HL-60 (cell line): ENCODE data around the gene DTD2.

Experiments
- DNase-seq, 2 experiments: peaks; one replicate each; pipeline ENCODE4 v3.0.0-alpha.2; 2010 to 2020; ENCODE audit warnings: low read depth in 1 of 2, low spot score in 1 of 2
- H3K27ac ChIP-seq: fragments of 250-450 bp; sonication (Bioruptor Pico); replicated peaks from 2 replicates; pipeline ENCODE4 v1.5.1; 2020; ENCODE audit warnings: mild to moderate bottlenecking, moderate library complexity
- H3K27me3 ChIP-seq: fragments of 250-450 bp; sonication (Bioruptor Pico); 2 replicates; pipeline ENCODE4 v1.5.1; 2021; ENCODE audit warnings: mild to moderate bottlenecking, moderate library complexity; ENCODE audit not compliant: insufficient read depth, poor library complexity, severe bottlenecking
- H3K4me3 ChIP-seq: replicated peaks from 2 replicates; pipeline ENCODE4 v1.5.1; 2011; ENCODE audit warnings: mild to moderate bottlenecking, control low read depth, low read length; ENCODE audit not compliant: insufficient read depth
- GABPA ChIP-seq: IDR thresholded peaks from 2 replicates; pipeline ENCODE4 v1.6.1; 2012; ENCODE audit warnings: low read depth
- POLR2AphosphoS5 ChIP-seq: IDR thresholded peaks from 2 replicates; pipeline ENCODE4 v1.6.1; 2012; ENCODE audit warnings: low read depth
- SPI1 ChIP-seq: IDR thresholded peaks from 2 replicates; pipeline ENCODE4 v1.6.1; 2012; ENCODE audit warnings: low read depth, mild to moderate bottlenecking, borderline replicate concordance
- TF ChIP-seq, protein P1 (sequence below): IDR thresholded peaks from 2 replicates; pipeline ENCODE4 v1.6.1; 2012; ENCODE audit warnings: low read depth; ENCODE audit not compliant: insufficient replicate concordance
- TF ChIP-seq, protein P2 (sequence below): IDR thresholded peaks from one replicate; pipeline ENCODE4 v1.5.1; 2011; ENCODE audit warnings: low read length, control low read depth, inconsistent platforms; ENCODE audit not compliant: insufficient read depth

The DTD2 gene

DNA sequence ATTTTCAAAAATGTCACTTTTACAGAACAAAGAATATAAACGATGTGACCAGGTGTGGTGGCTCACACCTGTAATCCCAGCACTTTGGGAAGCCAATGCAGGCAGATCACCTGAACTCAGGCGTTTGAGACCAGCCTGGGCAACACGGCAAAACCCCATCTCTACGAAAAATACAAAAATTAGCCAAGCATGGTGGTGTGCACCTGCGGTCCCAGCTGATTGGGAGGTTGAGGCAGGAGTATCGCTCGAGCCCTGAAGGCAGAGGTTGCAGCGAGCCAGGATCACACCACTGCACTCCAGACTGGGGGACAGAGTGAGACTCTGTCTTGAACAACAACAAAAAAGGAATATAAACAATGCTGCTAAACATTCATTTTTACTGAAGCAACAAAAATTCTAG, 52.2 kb downstream of the DTD2 start:
- no peak overlapping the region for H3K27ac ChIP-seq
- no peak for DNase-seq
- TF ChIP-seq, protein P1, sequence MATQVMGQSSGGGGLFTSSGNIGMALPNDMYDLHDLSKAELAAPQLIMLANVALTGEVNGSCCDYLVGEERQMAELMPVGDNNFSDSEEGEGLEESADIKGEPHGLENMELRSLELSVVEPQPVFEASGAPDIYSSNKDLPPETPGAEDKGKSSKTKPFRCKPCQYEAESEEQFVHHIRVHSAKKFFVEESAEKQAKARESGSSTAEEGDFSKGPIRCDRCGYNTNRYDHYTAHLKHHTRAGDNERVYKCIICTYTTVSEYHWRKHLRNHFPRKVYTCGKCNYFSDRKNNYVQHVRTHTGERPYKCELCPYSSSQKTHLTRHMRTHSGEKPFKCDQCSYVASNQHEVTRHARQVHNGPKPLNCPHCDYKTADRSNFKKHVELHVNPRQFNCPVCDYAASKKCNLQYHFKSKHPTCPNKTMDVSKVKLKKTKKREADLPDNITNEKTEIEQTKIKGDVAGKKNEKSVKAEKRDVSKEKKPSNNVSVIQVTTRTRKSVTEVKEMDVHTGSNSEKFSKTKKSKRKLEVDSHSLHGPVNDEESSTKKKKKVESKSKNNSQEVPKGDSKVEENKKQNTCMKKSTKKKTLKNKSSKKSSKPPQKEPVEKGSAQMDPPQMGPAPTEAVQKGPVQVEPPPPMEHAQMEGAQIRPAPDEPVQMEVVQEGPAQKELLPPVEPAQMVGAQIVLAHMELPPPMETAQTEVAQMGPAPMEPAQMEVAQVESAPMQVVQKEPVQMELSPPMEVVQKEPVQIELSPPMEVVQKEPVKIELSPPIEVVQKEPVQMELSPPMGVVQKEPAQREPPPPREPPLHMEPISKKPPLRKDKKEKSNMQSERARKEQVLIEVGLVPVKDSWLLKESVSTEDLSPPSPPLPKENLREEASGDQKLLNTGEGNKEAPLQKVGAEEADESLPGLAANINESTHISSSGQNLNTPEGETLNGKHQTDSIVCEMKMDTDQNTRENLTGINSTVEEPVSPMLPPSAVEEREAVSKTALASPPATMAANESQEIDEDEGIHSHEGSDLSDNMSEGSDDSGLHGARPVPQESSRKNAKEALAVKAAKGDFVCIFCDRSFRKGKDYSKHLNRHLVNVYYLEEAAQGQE, result no peak
- H3K4me3 ChIP-seq, result no peak overlapping the region
- H3K27me3 ChIP-seq, result no peaks in the 10 kb centered on the region

DNA sequence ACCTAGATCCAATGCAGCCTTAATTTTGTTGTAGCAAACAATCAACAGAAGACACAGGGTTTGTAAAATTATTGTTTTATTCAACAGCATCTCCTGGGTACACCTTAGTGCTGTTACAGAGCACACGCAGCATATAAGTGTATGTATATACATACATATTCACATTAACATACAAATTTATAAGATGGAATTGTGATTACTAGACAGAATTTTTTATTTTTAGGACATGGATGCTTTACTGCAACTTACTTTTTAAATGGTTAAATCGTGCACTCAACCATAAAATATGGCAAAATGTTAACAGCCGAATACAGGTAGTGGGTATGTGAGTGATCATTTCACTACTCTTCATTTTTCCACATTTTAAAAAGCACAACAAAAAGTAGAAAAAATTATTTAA, 53.6 kb downstream of the DTD2 start:
- H3K27ac ChIP-seq, result no peak overlapping the region
- no peak for DNase-seq
- TF ChIP-seq SPI1 (no peak), GABPA (no peak)
- TF ChIP-seq, protein P1, result no peak
- TF ChIP-seq, protein P2, sequence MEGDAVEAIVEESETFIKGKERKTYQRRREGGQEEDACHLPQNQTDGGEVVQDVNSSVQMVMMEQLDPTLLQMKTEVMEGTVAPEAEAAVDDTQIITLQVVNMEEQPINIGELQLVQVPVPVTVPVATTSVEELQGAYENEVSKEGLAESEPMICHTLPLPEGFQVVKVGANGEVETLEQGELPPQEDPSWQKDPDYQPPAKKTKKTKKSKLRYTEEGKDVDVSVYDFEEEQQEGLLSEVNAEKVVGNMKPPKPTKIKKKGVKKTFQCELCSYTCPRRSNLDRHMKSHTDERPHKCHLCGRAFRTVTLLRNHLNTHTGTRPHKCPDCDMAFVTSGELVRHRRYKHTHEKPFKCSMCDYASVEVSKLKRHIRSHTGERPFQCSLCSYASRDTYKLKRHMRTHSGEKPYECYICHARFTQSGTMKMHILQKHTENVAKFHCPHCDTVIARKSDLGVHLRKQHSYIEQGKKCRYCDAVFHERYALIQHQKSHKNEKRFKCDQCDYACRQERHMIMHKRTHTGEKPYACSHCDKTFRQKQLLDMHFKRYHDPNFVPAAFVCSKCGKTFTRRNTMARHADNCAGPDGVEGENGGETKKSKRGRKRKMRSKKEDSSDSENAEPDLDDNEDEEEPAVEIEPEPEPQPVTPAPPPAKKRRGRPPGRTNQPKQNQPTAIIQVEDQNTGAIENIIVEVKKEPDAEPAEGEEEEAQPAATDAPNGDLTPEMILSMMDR, result no peak
- no peaks in the 10 kb centered on the region for H3K27me3 ChIP-seq
- no peak overlapping the region for H3K4me3 ChIP-seq

DNA sequence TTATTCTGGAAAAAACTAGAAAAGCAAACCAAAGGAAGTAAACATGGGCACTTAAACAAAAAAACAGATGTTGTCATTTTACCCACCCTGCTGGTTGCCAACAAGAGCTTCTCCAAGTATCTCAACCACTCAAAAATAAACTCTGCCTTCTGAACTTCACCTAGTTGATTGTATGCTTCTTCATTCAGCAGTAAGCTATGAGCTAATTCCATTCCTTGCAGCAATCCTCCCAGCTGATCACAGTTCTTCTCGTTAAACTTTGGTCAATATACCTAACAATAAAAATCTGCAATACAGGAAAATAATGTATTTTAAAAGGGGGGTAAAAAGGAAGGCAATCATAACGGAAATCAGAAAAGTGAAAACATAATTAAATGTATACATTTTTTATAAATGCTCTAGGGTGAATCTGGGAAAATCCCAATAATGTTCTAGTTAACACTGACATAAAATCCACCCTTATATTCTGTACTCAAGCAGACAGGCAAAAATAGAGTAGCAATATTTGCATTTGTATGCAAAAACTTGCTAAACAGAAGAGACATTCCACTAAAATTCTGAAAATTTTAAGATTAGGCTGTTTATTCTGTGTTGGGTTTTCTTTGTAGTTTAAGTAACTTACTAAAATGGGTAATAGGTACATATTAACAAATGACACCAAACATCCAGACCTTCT, 54.4 kb downstream of the DTD2 start:
- Histone ChIP-seq H3K27me3 (no peaks in the 10 kb centered on the region), H3K27ac (no peak overlapping the region), H3K4me3 (no peak overlapping the region)
- no peak for DNase-seq
- no peak for TF ChIP-seq SPI1
- TF ChIP-seq, protein P1, result no peak
- TF ChIP-seq, protein P2, result no peak
- no peak for TF ChIP-seq GABPA
- no peak for TF ChIP-seq POLR2AphosphoS5
